NK-92 (cell line): ENCODE results near the gene UGP2.
"Not testable (repeated sequence)": the region's sequence is repeated elsewhere in the genome, so short reads cannot be mapped to it uniquely, and the experiment has no call there.

ENCODE experiments used
- DNase-seq: peaks from one replicate; lab custom pipeline; 2025; ENCODE audit not compliant: unreplicated experiment; lab: John Stamatoyannopoulos, UW

UGP2 gene

DNA sequence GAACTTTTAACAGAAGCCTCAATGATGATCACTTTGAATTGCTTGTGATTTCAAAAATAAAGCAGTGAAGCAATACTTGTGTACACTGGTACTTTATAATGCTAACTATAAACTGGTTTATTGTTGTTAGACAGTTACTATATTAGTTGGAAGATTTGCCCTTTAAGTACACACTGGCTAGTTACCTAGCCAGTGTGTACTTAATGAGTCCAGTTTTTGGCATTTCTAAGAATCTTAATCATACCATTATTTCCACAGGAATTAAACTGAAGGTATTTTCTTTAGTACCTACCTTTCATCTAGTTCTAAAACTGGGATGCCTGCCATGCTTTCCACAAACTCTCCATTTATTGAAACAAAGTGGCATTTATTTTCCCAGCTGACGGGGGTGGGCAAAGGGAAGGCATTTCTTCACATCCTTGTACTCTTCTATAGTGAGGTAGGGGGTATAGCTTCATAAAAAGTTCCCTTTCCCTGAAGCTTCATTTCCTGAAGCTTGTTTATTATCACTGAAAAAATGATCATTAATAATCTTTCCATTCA is 49.9 kb downstream of the UGP2 start:
- DNase-seq = no peak

- DNase-seq = no peak
Measured at GRCh38 chr2:63893163-63893562, 51.5 kb downstream of the UGP2 start.

DNA sequence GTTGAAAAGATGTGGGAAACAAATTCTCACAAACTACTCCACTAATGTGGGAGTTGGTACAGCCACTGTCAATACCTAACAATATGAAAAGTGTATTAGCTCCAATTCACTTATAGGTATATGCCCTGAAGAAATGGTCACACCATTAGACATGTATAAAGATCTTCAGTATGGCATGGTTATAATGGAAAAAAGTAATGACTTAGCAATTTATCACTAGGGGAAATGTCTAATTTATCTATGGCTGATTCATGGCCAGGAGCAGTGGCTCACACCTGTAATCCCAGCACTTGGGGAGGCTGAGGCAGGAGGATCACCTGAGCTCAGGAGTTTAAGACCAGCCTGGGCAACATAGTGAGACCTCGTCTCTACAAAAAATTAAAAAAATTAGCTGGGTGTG is 52.5 kb downstream of the UGP2 start:
- no peak for DNase-seq

- DNase-seq = no peak
Measured at GRCh38 chr2:63898839-63899238, 57.1 kb downstream of the UGP2 start.

DNA sequence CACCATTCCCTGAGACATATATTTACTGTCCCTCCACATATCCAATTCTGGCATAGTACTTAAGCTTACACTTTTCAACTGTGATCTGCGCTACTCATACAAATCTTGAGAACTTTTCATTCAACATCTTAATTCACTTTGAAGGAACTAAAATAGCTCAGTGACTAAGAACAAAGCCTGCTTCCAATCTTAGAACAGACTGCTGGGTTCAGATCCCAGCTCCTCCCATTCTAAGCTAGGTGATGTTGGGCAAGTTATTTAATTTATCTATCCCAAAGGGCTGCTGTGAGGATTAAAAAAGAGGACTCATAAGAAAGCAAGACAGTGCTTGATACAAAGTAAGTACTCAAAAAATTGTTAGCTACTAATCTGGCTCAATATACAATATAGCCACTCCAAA is 57.9 kb downstream of the UGP2 start:
- no peak for DNase-seq

- no peak for DNase-seq
Measured at GRCh38 chr2:63902149-63902548, 60.5 kb downstream of the UGP2 start.

DNA sequence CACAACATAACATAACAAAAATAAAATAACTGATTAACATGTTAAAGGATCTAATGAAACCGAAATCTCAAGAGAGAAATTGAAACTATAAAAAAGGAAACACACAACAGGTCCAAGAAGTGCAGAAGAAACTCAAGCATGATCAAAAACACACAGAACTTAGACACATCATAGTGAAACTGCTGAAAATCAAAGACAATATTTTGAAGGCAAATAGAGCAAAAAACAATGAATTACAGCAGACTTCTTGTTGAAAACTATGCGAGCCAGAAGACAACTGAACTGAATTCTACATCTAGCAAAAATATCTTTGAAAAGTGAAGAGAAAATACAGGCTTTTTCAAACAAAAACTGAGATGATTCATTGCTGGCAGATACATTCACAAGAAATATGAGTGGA is 61.3 kb downstream of the UGP2 start:
- DNase-seq = no peak

DNA sequence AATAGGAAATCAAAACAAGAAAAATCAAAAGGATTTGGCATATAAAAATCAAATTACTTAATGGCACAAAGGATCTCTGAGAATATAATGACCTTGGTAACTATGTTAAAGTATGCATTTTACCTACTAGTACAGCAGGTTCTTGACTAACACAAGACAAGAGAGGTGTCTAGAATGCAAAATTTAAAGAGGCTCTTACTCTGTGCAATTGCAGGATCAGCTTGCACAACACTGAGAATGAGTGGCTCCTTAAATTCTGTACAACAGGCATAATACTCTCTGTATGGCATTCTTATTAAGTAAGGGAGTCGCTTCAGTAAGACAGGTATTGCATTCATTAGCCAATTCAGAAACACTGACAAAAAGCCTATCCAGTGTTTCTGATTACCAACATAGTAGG is 72.6 kb downstream of the UGP2 start:
- DNase-seq = no peak

- no peak for DNase-seq
Measured at GRCh38 chr2:63926815-63927214, 85.1 kb downstream of the UGP2 start.

- not testable (repeated sequence) for DNase-seq
Measured at GRCh38 chr2:63932104-63932503, 90.4 kb downstream of the UGP2 start.
